H1 (cell line): Measurements from ENCODE around the gene FREM2. TPM values are rescaled to one million over a fixed set of nuclear protein-coding genes. Genes with fewer than 3 reads are reported as not detected.

ENCODE experiments used
- ASH2L ChIP-seq: fragments of 200-600, 300-600 bp; sonication (generic); IDR thresholded peaks from one replicate; pipeline ENCODE4 v1.7.1; 2017; ENCODE audit warnings: low read length
- BCL11A ChIP-seq, 2 experiments: IDR thresholded peaks; one replicate each; pipeline ENCODE4 v1.6.1; 2011; ENCODE audit warnings: low read depth in 2 of 2, low read length in 2 of 2, mild to moderate bottlenecking in 2 of 2
- CBX5 ChIP-seq: fragments of 300-800, 300-1000 bp; sonication (generic); IDR thresholded peaks from 2 replicates; pipeline ENCODE4 v1.7.1; 2016; ENCODE audit warnings: antibody characterized with exemption, low read length, low read depth
- CHD1 ChIP-seq: IDR thresholded peaks from 2 replicates; pipeline ENCODE4 v1.6.1; 2012; ENCODE audit warnings: low read depth, low read length, improper control_type of control experiment
- CREB1 ChIP-seq: IDR thresholded peaks from 2 replicates; pipeline ENCODE4 v1.6.1; 2012; ENCODE audit warnings: inconsistent platforms
- GTF2F1 ChIP-seq: IDR thresholded peaks from 2 replicates; pipeline ENCODE4 v1.6.1; 2012; ENCODE audit warnings: low read depth, low read length, improper control_type of control experiment, borderline replicate concordance
- HDAC2 ChIP-seq, 2 experiments: fragments of 300-600 bp in 1 of 2; sonication (generic) in 1 of 2; IDR thresholded peaks; 2 replicates each; pipeline ENCODE4 v1.6.1; 2011 to 2012; ENCODE audit warnings: low read depth in 2 of 2, low read length in 2 of 2, mild to moderate bottlenecking in 2 of 2, moderate library complexity in 2 of 2, borderline replicate concordance in 1 of 2, inconsistent platforms in 1 of 2
- JUN ChIP-seq: IDR thresholded peaks from 2 replicates; pipeline ENCODE4 v1.6.1; 2011; ENCODE audit warnings: low read depth, mild to moderate bottlenecking, improper control_type of control experiment, low read length
- KDM4A ChIP-seq: IDR thresholded peaks from one replicate; pipeline ENCODE4 v1.7.1; 2012; ENCODE audit warnings: low read depth, mild to moderate bottlenecking, moderate library complexity, low read length, inconsistent platforms; ENCODE audit not compliant: severe bottlenecking
- KDM5A ChIP-seq: fragments of 200-600 bp; IDR thresholded peaks from 2 replicates; pipeline ENCODE4 v1.7.1; 2012; ENCODE audit warnings: mild to moderate bottlenecking, low read length, inconsistent platforms, mixed read lengths
- NANOG ChIP-seq: IDR thresholded peaks from 2 replicates; pipeline ENCODE4 v1.6.1; 2011; ENCODE audit warnings: low read length, low read depth, mild to moderate bottlenecking, inconsistent platforms; ENCODE audit not compliant: insufficient read depth, poor library complexity, severe bottlenecking
- PHF8 ChIP-seq: fragments of 200-600 bp; sonication (generic); conservative IDR thresholded peaks from 2 replicates; pipeline ENCODE4 v1.7.1; 2012; ENCODE audit warnings: low read depth, mild to moderate bottlenecking, inconsistent platforms, low read length, moderate library complexity
- RAD21 ChIP-seq, 2 experiments: IDR thresholded peaks in 1 of 2; conservative IDR thresholded peaks in 1 of 2; 2 replicates each; pipeline ENCODE4 v1.6.1; 2011; ENCODE audit warnings: low read depth in 2 of 2, low read length in 2 of 2, improper control_type of control experiment in 1 of 2, inconsistent platforms in 1 of 2, mild to moderate bottlenecking in 1 of 2, moderate library complexity in 1 of 2
- RXRA ChIP-seq: IDR thresholded peaks from 2 replicates; pipeline ENCODE4 v1.6.1; 2011; ENCODE audit warnings: low read depth, mild to moderate bottlenecking, low read length, moderate library complexity; ENCODE audit not compliant: insufficient read depth
- SIRT6 ChIP-seq: IDR thresholded peaks from one replicate; pipeline ENCODE4 v1.7.1; 2012; ENCODE audit warnings: low read length, inconsistent platforms
- SP1 ChIP-seq: IDR thresholded peaks from 2 replicates; pipeline ENCODE4 v1.6.1; 2011; ENCODE audit warnings: low read depth, low read length
- SP4 ChIP-seq: IDR thresholded peaks from 2 replicates; pipeline ENCODE4 v1.6.1; 2012; ENCODE audit warnings: low read length, inconsistent platforms
- SUZ12 ChIP-seq: fragments of 200-600 bp; sonication (generic); IDR thresholded peaks from 2 replicates; pipeline ENCODE4 v1.6.1; 2012; ENCODE audit warnings: mild to moderate bottlenecking, inconsistent platforms, low read length, moderate library complexity, mixed read lengths
- TAF7 ChIP-seq: optimal IDR thresholded peaks from 2 replicates; pipeline ENCODE3; 2011; ENCODE audit warnings: low read depth, mild to moderate bottlenecking, inconsistent platforms, low read length, moderate library complexity, borderline replicate concordance
- TBP ChIP-seq: IDR thresholded peaks from 2 replicates; pipeline ENCODE4 v1.6.1; 2011; ENCODE audit warnings: low read depth, low read length, improper control_type of control experiment
- TEAD4 ChIP-seq: IDR thresholded peaks from 2 replicates; pipeline ENCODE4 v1.6.1; 2012; ENCODE audit warnings: low read depth, low read length, inconsistent platforms, mixed read lengths
- polyA plus RNA-seq, 7 experiments: library from polyadenylated mRNA; depleted of rRNA in 3 of 7; stranded (reverse) in 5 of 7; unstranded in 2 of 7; fragments of >200 nt in 5 of 7; fragments of 200-250 nt in 2 of 7; gene quantifications; 1 replicate in 5 of 7; 2 replicates in 1 of 7; 4 replicates in 1 of 7; pipeline versions ENCODE4 v1.2.1 to v1.2.3, GENCODE V29; 2011 to 2013; ENCODE audit warnings: missing spikeins in 2 of 7, mixed read lengths in 2 of 7
- total RNA-seq: library from RNA; stranded (reverse); fragmentation: NEBNext Ultra II Directional; extraction: Animal tissue kit (Norgen Biotek cat#: 25700); gene quantifications from 2 replicates; pipeline ENCODE4 v1.2.1, GENCODE V29; 2021
- TF ChIP-seq, protein P1 (sequence below): IDR thresholded peaks from 2 replicates; pipeline ENCODE4 v1.6.1; 2011; ENCODE audit warnings: low read depth, mild to moderate bottlenecking, low read length; ENCODE audit not compliant: insufficient read depth
- TF ChIP-seq, protein P2 (sequence below): IDR thresholded peaks from 2 replicates; pipeline ENCODE4 v1.6.1; 2012; ENCODE audit warnings: inconsistent platforms
- TF ChIP-seq, protein P3 (sequence below): IDR thresholded peaks from 2 replicates; pipeline ENCODE4 v1.6.1; 2012; ENCODE audit warnings: inconsistent platforms

FREM2 gene
- total and polyA plus RNA-seq, 2 of the 8 experiments (the other 6 are each of a cell fraction or from before 2014, with no cell fraction given), result 11.6 to 22.8 TPM

DNA sequence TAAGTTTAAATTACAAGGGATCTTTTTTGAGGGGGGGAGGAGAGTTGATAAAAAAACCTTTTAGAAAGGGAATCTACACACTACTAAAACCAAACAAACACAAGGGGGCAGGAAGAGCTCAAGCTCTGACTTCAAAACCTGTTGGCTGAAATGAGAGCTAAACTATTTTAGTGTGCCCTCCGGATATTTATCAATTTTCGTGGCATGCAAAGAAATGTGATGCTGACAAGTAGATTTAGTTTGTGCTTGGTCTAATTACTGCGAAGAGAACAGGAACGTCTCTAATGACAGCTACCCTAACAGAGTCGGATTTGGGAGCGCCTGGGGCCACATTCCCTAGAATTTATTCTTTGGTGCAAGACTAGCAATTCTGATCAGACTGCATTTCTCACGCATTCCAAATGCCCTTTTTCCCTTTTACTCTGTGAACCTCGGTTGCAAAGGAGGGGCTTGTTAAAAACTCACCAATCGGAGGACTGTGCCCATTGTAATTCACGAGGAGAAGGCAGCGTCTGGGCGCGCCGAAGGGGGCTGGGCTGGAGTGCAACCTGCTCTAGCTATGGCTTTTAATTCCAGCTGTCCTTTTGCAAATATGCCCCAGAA is 802 bp upstream of the FREM2 start (continued):
- TF ChIP-seq HDAC2 (IDR thresholded peaks at IDR 0.05; ENCODE audit: borderline replicate concordance in 1 of 2, low read depth in 2 of 2, low read length in 2 of 2), result no peak
- TF ChIP-seq CHD1, result no peak
- TF ChIP-seq NANOG, result no peak
- TF ChIP-seq, protein P1, sequence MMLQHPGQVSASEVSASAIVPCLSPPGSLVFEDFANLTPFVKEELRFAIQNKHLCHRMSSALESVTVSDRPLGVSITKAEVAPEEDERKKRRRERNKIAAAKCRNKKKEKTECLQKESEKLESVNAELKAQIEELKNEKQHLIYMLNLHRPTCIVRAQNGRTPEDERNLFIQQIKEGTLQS, result no peak
- no peak for TF ChIP-seq SUZ12
- TF ChIP-seq KDM4A, result no peak
- peak; percentile 60 to 63 for TF ChIP-seq RAD21 (IDR thresholded peaks at IDR 0.05 in 1 of 2, conservative IDR thresholded peaks at IDR 0.05 in 1 of 2; ENCODE audit: low read depth in 2 of 2, low read length in 2 of 2)
- TF ChIP-seq PHF8, result no peak
- TF ChIP-seq TBP, result no peak
- no peak for TF ChIP-seq SIRT6
- no peak for TF ChIP-seq TEAD4
- TF ChIP-seq KDM5A, result no peak
- no peak for TF ChIP-seq CREB1
- TF ChIP-seq, protein P2, sequence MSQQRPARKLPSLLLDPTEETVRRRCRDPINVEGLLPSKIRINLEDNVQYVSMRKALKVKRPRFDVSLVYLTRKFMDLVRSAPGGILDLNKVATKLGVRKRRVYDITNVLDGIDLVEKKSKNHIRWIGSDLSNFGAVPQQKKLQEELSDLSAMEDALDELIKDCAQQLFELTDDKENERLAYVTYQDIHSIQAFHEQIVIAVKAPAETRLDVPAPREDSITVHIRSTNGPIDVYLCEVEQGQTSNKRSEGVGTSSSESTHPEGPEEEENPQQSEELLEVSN, result no peak
- TF ChIP-seq BCL11A (IDR thresholded peaks at IDR 0.05; ENCODE audit: low read depth in 2 of 2, low read length in 2 of 2), result no peak
- no peak for TF ChIP-seq GTF2F1
- TF ChIP-seq ASH2L, result no peak
- TF ChIP-seq, protein P3, sequence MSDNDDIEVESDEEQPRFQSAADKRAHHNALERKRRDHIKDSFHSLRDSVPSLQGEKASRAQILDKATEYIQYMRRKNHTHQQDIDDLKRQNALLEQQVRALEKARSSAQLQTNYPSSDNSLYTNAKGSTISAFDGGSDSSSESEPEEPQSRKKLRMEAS, result 0 out of 2 replicates have a peak, but pooled peaks have one; percentile 8
- TF ChIP-seq JUN, result no peak
- TF ChIP-seq CBX5, result no peak
- no peak for TF ChIP-seq SP4
- 0 out of 2 replicates have a peak, but pooled peaks have one; percentile 39 for TF ChIP-seq SP1
- no peak for TF ChIP-seq TAF7
- TF ChIP-seq RXRA, result no peak
